DOHH2 (cell line): ENCODE results near the gene GCNA.
"Not testable (repeated sequence)": the region's sequence is repeated elsewhere in the genome, so short reads cannot be mapped to it uniquely, and the experiment has no call there.

Experiments used
- H3F3A ChIP-seq: fragments of 200-600 bp; sonication (generic), shearing (Covaris generic); 2 replicates; pipeline ENCODE4 v1.6.0; 2016; ENCODE audit warnings: antibody characterized with exemption, mild to moderate bottlenecking; ENCODE audit not compliant: control insufficient read depth, insufficient read depth
- H3K27ac ChIP-seq: fragments of 200-600 bp; sonication (generic); 2 replicates; pipeline ENCODE4 v1.5.1; 2014; ENCODE audit warnings: low read depth, mild to moderate bottlenecking, low read length, moderate library complexity
- H3K27me3 ChIP-seq: fragments of 200-600 bp; sonication (generic); 2 replicates; pipeline ENCODE4 v1.6.1; 2014; ENCODE audit warnings: mild to moderate bottlenecking, low read length, mixed read lengths; ENCODE audit not compliant: control insufficient read depth
- H3K36me3 ChIP-seq: fragments of 200-600 bp; sonication (generic); 2 replicates; pipeline ENCODE4 v1.6.1; 2014; ENCODE audit warnings: mild to moderate bottlenecking, low read length, moderate library complexity, mixed read lengths; ENCODE audit not compliant: control insufficient read depth
- H3K4me1 ChIP-seq: fragments of 200-600 bp; sonication (generic); 2 replicates; pipeline ENCODE4 v1.6.1; 2014; ENCODE audit warnings: mild to moderate bottlenecking, low read length, mixed read lengths; ENCODE audit not compliant: control insufficient read depth
- H3K4me2 ChIP-seq: fragments of 200-600 bp; sonication (generic); 2 replicates; pipeline ENCODE4 v1.6.0; 2014; ENCODE audit warnings: mild to moderate bottlenecking, low read length, moderate library complexity
- H3K4me3 ChIP-seq: fragments of 200-600 bp; sonication (generic); 2 replicates; pipeline ENCODE4 v1.5.1; 2014; ENCODE audit warnings: mild to moderate bottlenecking, low read length, mixed read lengths
- H3K79me2 ChIP-seq: fragments of 200-600 bp; sonication (generic); 2 replicates; pipeline ENCODE4 v1.6.1; 2014; ENCODE audit warnings: mild to moderate bottlenecking, low read length, mixed read lengths; ENCODE audit not compliant: control insufficient read depth
- H3K9me2 ChIP-seq: fragments of 200-600 bp; sonication (generic); replicated peaks from 2 replicates; pipeline ENCODE4 v1.6.1; 2014; ENCODE audit warnings: mild to moderate bottlenecking, low read length, mixed read lengths; ENCODE audit not compliant: control insufficient read depth
- H3K9me3 ChIP-seq: fragments of 200-600 bp; sonication (generic); 2 replicates; pipeline ENCODE4 v1.6.1; 2014; ENCODE audit warnings: antibody characterized with exemption, low read length, mixed read lengths; ENCODE audit not compliant: control insufficient read depth, insufficient read depth
- H4K20me1 ChIP-seq: fragments of 200-600 bp; sonication (generic); 2 replicates; pipeline ENCODE4 v1.6.0; 2014; ENCODE audit warnings: low read depth, mild to moderate bottlenecking, antibody characterized with exemption, low read length, moderate library complexity; ENCODE audit not compliant: control insufficient read depth, insufficient read depth
- EZH2phosphoT487 ChIP-seq: fragments of 200-600 bp; sonication (generic); IDR thresholded peaks from 2 replicates; pipeline ENCODE4 v1.6.1; 2017; ENCODE audit warnings: borderline replicate concordance, mild to moderate bottlenecking, antibody characterized with exemption, low read length, moderate library complexity, mixed read lengths
- TF ChIP-seq, protein P1 (sequence below): fragments of 200-600 bp; sonication (generic); IDR thresholded peaks from one replicate; pipeline ENCODE4 v1.5.1; 2014; ENCODE audit warnings: antibody characterized with exemption, mild to moderate bottlenecking, low read depth, low read length; ENCODE audit not compliant: poor library complexity, severe bottlenecking

Gene GCNA

DNA sequence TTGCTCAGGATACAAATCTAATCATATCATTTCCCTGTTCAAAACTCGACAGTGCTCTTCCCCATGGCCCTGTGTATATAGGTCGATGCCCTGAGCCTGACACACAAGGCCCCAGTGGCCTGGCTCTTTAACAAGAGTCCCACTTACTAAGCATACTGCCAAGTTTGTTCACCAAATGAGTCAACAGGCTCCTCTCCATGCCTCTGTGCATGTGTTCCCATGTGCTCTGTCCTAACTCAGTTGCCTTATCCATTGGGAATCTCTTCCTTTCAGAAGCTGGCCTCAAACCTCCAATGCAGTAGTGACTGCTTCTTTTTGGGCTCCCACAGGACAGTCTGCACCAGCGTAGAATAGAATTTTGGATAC, 59.0 kb downstream of the GCNA start:
- H3K4me3 ChIP-seq: no peak overlapping the region
- H3K9me2 ChIP-seq: no peaks in the 10 kb centered on the region
- peak overlapping the region; percentile 29 for H3K4me2 ChIP-seq
- no peaks in the 10 kb centered on the region for H3F3A ChIP-seq
- no peaks in the 10 kb centered on the region for H3K36me3 ChIP-seq
- no peaks in the 10 kb centered on the region for H4K20me1 ChIP-seq
- no peak overlapping the region for H3K27ac ChIP-seq
- no peaks in the 10 kb centered on the region for H3K9me3 ChIP-seq
- peaks cover 25% of the 10 kb centered on the region for H3K4me1 ChIP-seq
- TF ChIP-seq, protein P1, sequence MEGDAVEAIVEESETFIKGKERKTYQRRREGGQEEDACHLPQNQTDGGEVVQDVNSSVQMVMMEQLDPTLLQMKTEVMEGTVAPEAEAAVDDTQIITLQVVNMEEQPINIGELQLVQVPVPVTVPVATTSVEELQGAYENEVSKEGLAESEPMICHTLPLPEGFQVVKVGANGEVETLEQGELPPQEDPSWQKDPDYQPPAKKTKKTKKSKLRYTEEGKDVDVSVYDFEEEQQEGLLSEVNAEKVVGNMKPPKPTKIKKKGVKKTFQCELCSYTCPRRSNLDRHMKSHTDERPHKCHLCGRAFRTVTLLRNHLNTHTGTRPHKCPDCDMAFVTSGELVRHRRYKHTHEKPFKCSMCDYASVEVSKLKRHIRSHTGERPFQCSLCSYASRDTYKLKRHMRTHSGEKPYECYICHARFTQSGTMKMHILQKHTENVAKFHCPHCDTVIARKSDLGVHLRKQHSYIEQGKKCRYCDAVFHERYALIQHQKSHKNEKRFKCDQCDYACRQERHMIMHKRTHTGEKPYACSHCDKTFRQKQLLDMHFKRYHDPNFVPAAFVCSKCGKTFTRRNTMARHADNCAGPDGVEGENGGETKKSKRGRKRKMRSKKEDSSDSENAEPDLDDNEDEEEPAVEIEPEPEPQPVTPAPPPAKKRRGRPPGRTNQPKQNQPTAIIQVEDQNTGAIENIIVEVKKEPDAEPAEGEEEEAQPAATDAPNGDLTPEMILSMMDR: no peak
- TF ChIP-seq EZH2phosphoT487: no peak
- H3K27me3 ChIP-seq: no peaks in the 10 kb centered on the region
- H3K79me2 ChIP-seq: no peaks in the 10 kb centered on the region

DNA sequence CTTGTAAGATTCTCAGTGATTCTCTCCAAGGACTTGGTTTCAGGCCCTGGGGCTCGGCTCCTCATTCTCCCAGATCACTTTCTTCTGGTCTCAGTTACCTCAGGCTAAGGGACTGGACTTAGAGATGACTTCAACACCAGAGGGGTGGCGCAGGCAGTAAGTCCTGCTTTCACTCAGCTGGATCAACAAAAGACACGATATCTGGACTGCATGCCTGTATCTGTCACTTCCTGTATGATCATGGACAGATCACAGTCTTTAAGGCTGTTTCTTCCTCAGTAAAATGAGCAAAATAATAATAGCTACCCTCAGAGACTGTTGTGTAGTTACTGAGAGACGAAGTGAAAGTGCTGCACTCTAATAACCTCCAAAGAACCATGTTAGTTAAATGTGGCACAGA, 59.6 kb downstream of the GCNA start:
- Histone ChIP-seq H4K20me1 (no peaks in the 10 kb centered on the region), H3K27ac (no peak overlapping the region), H3K27me3 (no peaks in the 10 kb centered on the region), H3K9me2 (no peaks in the 10 kb centered on the region), H3K79me2 (no peaks in the 10 kb centered on the region), H3K4me2 (peak overlapping the region; percentile 54), H3K36me3 (no peaks in the 10 kb centered on the region), H3K9me3 (no peaks in the 10 kb centered on the region), H3K4me3 (peak overlapping the region; percentile 32), H3F3A (no peaks in the 10 kb centered on the region), H3K4me1 (peaks cover 25% of the 10 kb centered on the region)
- no peak for TF ChIP-seq EZH2phosphoT487
- TF ChIP-seq, protein P1: no peak

DNA sequence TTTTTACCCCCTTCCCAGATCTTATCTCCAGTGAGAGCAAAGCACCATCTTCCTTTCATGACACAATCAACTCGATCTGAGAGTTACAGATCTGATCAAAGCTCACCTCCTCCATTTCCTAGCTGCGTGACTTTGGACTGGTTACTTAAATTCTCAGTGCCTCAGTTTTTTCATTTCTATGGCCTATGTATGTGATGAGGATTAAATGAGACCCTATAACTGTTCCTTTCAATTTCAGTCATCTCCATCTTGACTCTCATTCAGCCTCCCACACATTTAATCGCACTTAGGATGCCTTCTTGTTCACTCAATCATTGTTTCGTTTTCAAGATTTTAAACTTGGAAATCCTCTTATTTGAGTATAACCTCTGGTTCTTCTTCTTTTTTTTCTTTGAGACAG, 60.2 kb downstream of the GCNA start:
- H3K79me2 ChIP-seq: no peaks in the 10 kb centered on the region
- no peaks in the 10 kb centered on the region for H3K9me3 ChIP-seq
- H3K27ac ChIP-seq: no peak overlapping the region
- no peak overlapping the region for H3K4me3 ChIP-seq
- TF ChIP-seq EZH2phosphoT487: no peak
- TF ChIP-seq, protein P1: no peak
- H3K4me2 ChIP-seq: peak overlapping the region; percentile 54
- H3K4me1 ChIP-seq: peaks cover 25% of the 10 kb centered on the region
- no peaks in the 10 kb centered on the region for H3K36me3 ChIP-seq
- H3K9me2 ChIP-seq: no peaks in the 10 kb centered on the region
- H3F3A ChIP-seq: no peaks in the 10 kb centered on the region
- no peaks in the 10 kb centered on the region for H4K20me1 ChIP-seq
- H3K27me3 ChIP-seq: no peaks in the 10 kb centered on the region

DNA sequence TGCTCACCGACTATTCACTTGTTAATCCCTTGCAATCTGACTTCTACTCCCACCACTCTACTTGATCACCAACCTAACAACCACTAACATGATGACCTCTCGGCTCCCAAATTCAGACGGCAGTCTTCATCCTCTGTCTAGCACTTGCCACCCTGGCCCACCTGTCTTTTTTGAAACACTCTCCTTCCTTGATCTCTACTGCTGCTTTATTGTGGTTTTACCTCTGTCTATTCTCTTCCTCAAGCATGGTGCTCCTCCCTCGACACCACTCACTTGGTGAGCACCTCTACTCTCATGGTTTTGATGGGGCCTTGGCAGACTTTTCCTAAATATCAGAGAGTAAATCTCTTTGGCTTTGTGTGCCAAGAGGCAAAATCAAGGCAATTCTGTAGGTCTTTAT, 61.8 kb downstream of the GCNA start:
- TF ChIP-seq, protein P1: no peak
- TF ChIP-seq EZH2phosphoT487: no peak
- Histone ChIP-seq H3K36me3 (no peaks in the 10 kb centered on the region), H3K27me3 (no peaks in the 10 kb centered on the region), H3K9me3 (no peaks in the 10 kb centered on the region), H3K79me2 (no peaks in the 10 kb centered on the region), H3F3A (no peaks in the 10 kb centered on the region), H4K20me1 (no peaks in the 10 kb centered on the region), H3K4me3 (no peak overlapping the region), H3K4me1 (peaks cover 25% of the 10 kb centered on the region), H3K4me2 (no peak overlapping the region), H3K27ac (no peak overlapping the region), H3K9me2 (no peaks in the 10 kb centered on the region)

DNA sequence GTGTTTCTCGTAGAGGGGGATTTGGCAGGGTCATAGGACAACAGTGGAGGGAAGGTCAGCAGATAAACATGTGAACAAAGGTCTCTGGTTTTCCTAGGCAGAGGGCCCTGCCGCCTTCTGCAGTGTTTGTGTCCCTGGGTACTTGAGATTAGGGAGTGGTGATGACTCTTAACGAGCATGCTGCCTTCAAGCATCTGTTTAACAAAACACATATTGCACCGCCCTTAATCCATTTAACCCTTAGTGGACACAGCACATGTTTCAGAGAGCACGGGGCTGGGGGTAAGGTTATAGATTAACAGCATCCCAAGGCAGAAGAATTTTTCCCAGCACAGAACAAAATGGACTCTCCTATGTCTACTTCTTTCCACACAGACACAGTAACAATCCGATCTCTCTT, 66.2 kb downstream of the GCNA start:
- H3K9me3 ChIP-seq, H3K27ac ChIP-seq, H4K20me1 ChIP-seq, H3K36me3 ChIP-seq, H3K4me1 ChIP-seq, H3F3A ChIP-seq, H3K4me3 ChIP-seq, H3K79me2 ChIP-seq, H3K4me2 ChIP-seq, H3K27me3 ChIP-seq, H3K9me2 ChIP-seq: not testable (repeated sequence)
